IPS-NIHi7 (cell line): Measurements from ENCODE around the gene PDZRN4.
"Not testable (repeated sequence)": the region's sequence is repeated elsewhere in the genome, so short reads cannot be mapped to it uniquely, and the experiment has no call there.

Experiments used
- DNase-seq: peaks from one replicate; pipeline ENCODE4 v3.0.0; 2012; ENCODE audit warnings: mixed read lengths; ENCODE audit errors: extremely low spot score

The PDZRN4 gene

DNA sequence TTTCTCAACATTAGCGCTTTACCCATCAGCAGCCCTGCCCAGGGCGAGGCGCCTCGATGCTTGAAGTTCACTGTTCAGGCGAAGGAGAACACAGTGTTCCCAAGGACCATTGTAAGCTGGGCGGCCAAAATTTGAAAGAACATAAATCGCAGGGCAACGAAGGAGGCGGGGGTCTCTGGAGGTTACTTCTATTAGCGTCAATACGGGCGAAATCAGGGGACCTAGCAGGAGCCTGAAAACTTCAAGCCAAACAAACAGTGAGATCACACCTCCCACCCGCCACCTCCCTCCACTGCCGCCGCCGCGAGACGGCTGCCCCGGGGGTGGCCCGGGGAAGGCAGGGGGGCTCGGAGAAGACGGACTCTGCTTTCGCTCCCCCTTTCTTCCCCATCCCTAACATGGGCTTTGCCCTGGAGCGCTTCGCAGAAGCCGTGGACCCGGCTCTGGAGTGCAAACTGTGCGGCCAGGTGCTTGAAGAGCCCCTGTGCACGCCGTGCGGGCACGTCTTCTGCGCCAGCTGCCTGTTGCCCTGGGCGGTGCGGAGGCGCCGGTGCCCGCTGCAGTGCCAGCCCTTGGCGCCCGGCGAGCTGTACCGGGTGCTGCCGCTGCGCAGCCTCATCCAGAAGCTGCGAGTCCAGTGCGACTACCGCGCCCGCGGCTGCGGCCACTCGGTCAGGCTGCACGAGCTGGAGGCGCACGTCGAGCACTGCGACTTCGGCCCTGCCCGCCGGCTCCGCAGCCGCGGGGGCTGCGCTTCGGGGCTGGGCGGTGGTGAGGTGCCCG, at the start of gene PDZRN4:
Gene PDZRN4 (plus strand): TSS at position 263 of the 783 bp plus-strand sequence.
- peak; percentile 41 for DNase-seq

GRCh38 chr12:41140117-41140516, 48.0 kb upstream of the PDZRN4 start:
- DNase-seq, result no peak

GRCh38 chr12:41141104-41141503, 47.0 kb upstream of the PDZRN4 start:
- no peak for DNase-seq

- DNase-seq, result no peak
Measured at GRCh38 chr12:41142376-41142775, 45.7 kb upstream of the PDZRN4 start.

DNA sequence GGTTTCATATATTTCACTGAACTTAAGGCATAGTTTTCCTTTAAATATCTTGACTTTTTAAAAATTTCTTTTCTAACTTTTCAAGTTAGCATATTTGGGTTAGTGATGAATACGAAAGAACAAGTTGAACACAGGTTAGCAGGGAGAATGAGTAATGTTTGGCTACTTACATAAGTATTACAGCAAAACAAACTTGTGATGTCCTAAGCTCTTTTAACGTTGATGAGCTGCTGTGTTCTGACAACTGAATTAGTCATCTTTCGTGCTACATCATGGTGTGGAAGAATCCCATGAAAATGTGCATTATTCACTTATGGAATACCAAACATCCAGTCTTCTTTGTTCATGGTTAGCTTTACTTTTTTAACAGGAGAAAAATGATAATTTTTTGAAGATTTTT, 36.3 kb upstream of the PDZRN4 start:
- no peak for DNase-seq

GRCh38 chr12:41162461-41162860, 25.7 kb upstream of the PDZRN4 start:
- DNase-seq, result no peak

DNA sequence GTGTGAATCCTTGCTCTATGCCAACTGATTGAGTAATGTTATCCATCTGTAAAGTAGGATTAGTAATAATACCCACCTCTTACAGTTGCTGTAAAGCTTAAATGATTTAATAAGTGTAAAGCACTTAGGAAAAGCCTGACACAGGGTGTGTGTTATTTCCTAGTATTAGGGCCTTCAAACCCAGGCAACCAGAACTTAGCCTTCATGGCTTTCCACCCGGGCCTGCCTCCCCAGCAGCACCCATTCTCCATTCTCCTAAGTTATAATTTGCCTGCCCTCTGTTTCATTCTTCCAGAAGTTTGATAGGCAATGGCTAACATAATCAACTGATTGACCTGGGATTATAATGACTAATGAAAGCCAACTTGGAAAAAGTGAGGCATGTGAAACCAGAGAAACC, 20.4 kb upstream of the PDZRN4 start:
- no peak for DNase-seq

- no peak for DNase-seq
Measured at GRCh38 chr12:41174602-41175001, 13.5 kb upstream of the PDZRN4 start.

DNA sequence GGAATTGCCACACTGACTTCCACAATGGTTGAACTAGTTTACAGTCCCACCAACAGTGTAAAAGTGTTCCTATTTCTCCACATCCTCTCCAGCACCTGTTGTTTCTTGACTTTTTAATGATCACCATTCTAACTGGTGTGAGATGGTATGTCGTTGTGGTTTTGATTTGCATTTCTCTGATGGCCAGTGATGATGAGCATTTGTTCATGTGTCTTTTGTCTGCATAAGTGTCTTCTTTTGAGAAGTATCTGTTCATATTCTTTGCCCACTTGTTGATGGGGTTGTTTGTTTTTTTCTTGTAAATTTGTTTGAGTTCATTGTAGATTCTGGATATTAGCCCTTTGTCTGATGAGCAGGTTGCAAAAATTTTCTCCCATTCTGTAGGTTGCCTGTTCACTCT, 8.6 kb upstream of the PDZRN4 start:
- not testable (repeated sequence) for DNase-seq

- DNase-seq, result no peak
Measured at GRCh38 chr12:41184864-41185263, 3.3 kb upstream of the PDZRN4 start.

- no peak for DNase-seq
Measured at GRCh38 chr12:41186026-41186425, 2.1 kb upstream of the PDZRN4 start.

GRCh38 chr12:41188841-41189394, 798 bp downstream of the PDZRN4 start:
- DNase-seq, result peak; percentile 28

DNA sequence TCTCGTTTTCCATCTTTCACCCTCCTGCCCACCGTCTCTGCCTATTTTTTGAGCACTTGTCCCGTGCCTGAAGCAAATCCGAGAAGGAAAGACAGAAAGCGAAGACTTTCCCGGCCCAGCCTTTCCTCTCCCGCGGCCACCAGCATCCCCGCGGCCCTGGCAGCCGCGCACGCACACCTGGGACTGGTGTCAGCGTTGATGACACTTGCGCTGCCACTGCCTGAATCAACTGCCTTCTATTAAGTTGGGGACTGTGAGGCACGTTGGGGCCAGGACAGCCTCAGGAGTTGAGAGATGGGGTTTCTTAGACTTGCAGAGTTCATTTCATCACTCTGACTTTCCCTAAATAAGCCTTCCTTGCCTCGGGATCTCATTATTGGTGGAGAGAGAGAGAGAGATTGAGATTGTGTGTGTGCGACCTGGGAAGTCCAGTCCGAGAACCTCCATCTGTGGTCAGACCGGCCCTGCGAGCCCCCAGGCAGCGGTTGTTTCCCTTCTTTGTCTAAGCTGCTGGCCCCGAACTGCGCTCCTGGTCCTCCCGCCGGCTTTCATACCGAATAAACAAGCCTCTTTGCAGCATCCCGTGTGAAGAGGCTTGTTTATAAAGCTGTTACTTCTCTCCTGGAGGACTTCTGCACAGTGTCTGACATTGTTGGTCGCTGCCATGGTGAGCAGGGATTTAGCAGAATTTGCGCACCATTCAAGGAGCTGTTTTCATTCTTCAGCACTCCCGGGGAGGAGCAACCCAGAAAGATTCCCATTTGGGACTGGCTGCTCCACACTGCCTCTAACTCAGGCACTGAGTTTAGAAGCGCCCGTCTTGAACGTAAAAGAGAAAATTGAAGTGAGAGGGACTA, 1.5 kb downstream of the PDZRN4 start:
- DNase-seq, result peak; percentile 17

- DNase-seq, result peak; percentile 36
Measured at GRCh38 chr12:41190338-41190737, 2.2 kb downstream of the PDZRN4 start.

DNA sequence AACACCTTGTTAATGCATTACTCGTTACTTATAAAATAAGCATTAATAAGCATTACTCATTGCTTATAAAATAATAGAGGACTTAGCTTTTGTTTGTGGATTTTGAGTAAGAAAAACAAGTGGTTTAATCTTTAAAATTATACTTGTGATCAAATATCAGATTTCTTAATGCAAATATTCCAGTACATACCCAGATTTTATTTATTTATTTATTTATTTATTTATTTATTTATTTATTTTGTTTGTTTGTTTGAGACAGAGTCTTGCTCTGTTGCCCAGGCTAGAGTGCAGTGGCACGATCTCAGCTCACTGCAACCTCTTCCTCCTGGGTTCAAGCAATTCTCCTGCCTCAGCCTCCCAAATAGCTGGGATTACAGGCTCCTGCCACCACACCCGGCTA, 3.4 kb downstream of the PDZRN4 start:
- not testable (repeated sequence) for DNase-seq

DNA sequence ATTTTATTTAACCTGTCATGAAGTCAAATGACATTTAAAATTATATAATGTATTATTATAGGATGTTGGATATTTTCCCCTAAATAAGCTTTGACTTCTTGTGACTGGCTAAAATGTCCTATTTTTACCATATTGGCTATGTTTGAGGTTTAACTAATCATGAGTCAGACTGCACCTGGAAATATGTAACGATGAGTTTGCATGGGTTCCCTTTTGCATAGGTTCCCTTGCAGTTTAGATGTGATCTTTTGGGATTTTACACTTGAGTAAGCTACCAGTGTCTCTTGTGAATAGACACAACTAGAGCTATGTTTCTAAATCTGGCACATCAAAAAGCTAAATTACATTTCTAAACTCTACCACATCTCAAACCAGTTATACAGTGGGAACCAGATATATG, 5.2 kb downstream of the PDZRN4 start:
- DNase-seq, result no peak

GRCh38 chr12:41202051-41202450, 13.9 kb downstream of the PDZRN4 start:
- DNase-seq, result no peak

DNA sequence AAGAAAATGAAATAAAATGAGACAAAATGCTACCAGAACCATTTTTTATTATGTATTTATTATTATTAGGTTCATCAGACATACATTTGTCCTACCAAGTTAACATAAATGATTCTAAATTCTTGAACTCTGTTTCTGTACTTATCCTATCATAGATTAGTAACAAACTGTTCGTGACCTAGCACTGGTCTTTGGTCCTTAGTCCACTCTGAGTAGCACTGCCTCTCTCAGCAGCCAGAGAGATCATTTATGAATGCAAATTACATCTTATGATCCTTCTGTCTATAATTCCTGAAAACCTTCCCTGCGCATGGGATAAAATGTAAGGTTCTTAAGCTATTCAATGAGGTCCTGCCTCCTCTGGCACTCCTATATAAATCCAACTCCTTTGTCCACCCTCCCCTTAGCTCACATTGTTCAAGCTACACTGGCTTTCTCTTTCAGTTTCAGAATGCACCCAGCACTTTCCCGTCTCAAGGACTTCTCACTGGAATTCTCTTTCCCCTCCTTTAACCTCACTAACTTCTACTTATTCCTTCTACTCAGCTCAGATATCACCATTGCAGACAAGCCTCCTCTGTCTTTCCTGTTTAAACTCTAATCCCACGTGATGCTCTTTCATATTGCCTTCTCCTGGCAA, 17.1 kb downstream of the PDZRN4 start:
- no peak for DNase-seq

GRCh38 chr12:41206298-41206697, 18.2 kb downstream of the PDZRN4 start:
- no peak for DNase-seq

DNA sequence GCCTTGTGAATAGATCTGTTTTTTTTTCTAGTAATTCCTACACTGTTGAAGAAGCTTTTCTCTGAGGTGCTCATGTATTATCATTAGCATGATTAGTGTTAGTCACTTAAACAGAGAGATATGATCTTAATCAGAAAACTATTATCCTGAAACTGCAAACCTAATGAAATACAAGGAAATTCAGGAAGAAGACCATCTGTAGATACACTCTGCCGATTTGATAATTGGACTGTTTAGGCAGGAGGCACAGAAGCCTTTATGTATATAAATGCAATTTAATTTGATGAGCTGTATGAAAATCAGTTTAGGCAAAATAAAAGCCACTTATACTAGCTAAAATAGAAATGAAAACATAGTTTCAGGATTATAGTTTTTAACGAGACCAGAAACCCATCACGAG, 23.3 kb downstream of the PDZRN4 start:
- DNase-seq, result no peak

- no peak for DNase-seq
Measured at GRCh38 chr12:41212625-41213024, 24.5 kb downstream of the PDZRN4 start.

- DNase-seq, result no peak
Measured at GRCh38 chr12:41213107-41213506, 25.0 kb downstream of the PDZRN4 start.
